Fibroblast of the aortic adventitia (primary cell): ENCODE measurements around the gene DOHH. TPM values are rescaled to one million over a fixed set of nuclear protein-coding genes. Genes with fewer than 3 reads are reported as not detected.

Source experiments
- DNase-seq: peaks from one replicate; pipeline ENCODE4 v3.0.0-alpha.2; 2010; ENCODE audit warnings: low read depth
- H3K4me3 ChIP-seq: 2 replicates; pipeline ENCODE4 v1.5.1; 2011; ENCODE audit warnings: low read depth, mild to moderate bottlenecking, control low read depth, low read length, moderate library complexity
- CTCF ChIP-seq: IDR thresholded peaks from 2 replicates; pipeline ENCODE4 v1.5.1; 2011; ENCODE audit warnings: mild to moderate bottlenecking, low read length, control low read depth, inconsistent platforms; ENCODE audit not compliant: insufficient read depth
- total RNA-seq: library from RNA; depleted of rRNA; stranded (reverse); fragments of >200 nt; gene quantifications from 2 replicates; pipeline ENCODE4 v1.2.3, GENCODE V29; 2012; ENCODE audit warnings: low replicate concordance

Gene DOHH
- total RNA-seq, 1 donor, result 6.5 TPM

GRCh38 chr19:3545669-3546034 lies 45.2 kb upstream of the DOHH start:
- DNase-seq, result no peak
- H3K4me3 ChIP-seq, result no peak overlapping the region
- TF ChIP-seq CTCF, result no peak

- peak; percentile 49 for DNase-seq
- H3K4me3 ChIP-seq, result no peak overlapping the region
- peak; percentile 97 for TF ChIP-seq CTCF
These were observed 44.5 kb upstream of the DOHH start for GRCh38 chr19:3544742-3545668.

GRCh38 chr19:3544058-3544376 lies 43.5 kb upstream of the DOHH start:
- DNase-seq, result no peak
- no peak overlapping the region for H3K4me3 ChIP-seq
- TF ChIP-seq CTCF, result no peak

GRCh38 chr19:3543150-3544057 lies 42.9 kb upstream of the DOHH start:
- no peak for TF ChIP-seq CTCF
- no peak for DNase-seq
- no peak overlapping the region for H3K4me3 ChIP-seq

- H3K4me3 ChIP-seq, result no peak overlapping the region
- no peak for DNase-seq
- TF ChIP-seq CTCF, result no peak
These were observed 39.3 kb upstream of the DOHH start for GRCh38 chr19:3539756-3540118.

GRCh38 chr19:3538965-3539755 lies 38.7 kb upstream of the DOHH start, which contains the start of gene TEKTIP1:
Gene TEKTIP1, plus strand, starts transcription at chr19:3539174. Its CDS starts 4 bp downstream, at chr19:3539178.
- H3K4me3 ChIP-seq, result no peak within 1 kb of the TSS
- no peak for DNase-seq
- no peak for TF ChIP-seq CTCF
